ENCODE results near the gene SRRM5.
A peak's percentile ranks its signal among the peaks of the same experiment; 100 is the strongest.
"Not testable (repeated sequence)": the region's sequence is repeated elsewhere in the genome, so short reads cannot be mapped to it uniquely, and the experiment has no call there.

The SRRM5 gene

DNA sequence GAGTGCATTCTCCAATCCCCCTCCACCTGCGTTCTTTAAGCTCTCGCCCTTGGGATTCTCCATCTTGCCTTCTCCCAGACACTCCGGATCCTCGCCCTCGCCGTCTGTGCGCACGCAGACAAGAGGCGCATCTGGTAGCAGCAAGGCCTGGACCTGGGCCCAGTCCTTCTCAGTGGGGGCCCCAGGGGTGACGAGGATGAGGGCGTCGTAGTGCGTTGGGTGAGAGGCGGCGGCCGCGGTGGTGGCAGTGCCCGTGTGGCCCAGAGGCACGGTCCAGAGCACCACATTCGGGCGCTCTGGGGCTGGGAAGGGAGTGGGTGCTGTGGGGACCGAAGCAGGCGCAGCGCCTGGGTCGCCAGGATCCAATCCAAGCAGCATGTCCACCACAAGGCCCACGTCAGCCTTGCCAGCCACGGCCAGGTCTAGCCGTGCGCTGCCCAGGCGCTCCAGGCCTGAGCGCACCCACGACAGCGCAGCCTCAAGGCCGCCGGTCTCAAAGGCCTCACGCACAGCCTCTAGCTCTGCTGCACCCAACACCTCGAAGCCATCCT is 19.0 kb upstream of the SRRM5 start:
- DNase-seq (ENCODE audit: low read depth) = no peak

DNA sequence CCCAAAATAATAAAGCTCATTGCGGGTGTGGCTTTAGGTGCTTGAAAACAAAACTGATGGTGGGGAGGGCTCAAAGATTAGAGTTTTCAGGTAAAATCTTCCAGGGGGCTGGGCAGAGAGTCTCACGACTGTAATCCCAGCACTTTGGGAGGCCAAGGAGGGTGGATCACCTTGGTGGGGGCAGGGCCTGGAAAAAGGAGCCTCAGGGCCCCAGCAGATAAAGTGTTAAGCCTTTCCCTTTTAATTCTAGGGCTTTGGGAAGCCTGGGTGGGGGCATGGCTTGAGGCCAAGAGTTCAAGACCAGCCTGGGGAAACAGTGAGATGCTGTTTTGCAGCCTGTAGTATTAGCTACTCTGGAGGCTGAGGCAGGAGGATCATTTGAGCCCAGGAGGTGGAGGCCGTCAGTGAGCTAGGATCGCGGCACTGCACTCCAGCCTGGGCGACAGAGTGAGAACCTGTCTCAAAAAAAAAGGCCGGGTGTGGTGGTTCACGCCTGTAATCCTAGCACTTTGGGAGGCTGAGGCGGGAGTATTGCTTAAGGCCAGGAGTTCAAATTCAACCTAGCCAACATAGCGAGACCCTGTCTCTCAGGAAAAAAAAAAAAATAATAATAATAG is 17.7 kb upstream of the SRRM5 start:
- DNase-seq (ENCODE audit: low read depth) = no peak

DNA sequence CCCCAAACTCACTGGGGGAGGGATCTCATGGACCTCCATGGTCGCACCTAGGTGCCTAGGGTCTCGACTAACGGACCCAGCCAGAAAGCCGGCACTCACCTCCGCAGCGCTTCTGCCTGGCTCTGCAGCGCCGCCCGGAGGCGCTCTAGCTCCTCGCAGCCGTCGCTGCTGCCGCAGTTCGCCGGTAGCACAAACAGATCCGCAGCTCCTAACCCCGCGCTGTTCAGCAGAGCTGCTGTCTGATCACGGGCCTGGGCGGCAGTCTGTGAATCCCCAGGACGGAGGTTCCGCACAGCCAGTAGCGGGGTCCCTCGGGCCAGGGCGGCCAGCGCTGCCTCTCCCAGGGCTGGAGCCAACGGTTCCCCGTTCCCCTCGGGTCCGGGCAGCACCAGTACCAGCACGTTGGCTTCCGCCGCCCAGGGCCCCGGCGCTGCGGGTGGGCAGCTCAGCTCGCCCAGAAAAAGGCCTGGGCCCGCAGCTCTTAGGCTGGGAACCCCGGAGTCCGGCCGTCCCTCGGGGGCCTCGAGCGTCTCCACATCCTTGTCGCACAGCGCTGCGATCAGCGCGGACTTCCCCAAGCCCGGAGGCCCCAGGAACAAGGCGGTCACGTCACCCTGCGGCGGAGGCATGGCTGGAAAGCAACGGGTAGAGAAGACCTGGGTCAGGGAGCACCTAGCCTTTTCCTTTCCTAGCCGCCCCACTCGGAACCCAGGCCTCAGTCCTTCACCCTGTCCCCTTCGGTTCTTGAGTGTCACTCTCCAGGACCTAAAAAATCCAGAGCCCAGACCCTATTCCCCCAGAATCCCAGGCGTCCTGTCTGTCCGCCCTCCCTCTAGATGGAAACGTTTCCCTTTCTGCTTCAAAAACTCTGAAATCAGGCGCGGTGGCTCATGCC is 16.9 kb upstream of the SRRM5 start:
- DNase-seq (ENCODE audit: low read depth) = no peak

DNA sequence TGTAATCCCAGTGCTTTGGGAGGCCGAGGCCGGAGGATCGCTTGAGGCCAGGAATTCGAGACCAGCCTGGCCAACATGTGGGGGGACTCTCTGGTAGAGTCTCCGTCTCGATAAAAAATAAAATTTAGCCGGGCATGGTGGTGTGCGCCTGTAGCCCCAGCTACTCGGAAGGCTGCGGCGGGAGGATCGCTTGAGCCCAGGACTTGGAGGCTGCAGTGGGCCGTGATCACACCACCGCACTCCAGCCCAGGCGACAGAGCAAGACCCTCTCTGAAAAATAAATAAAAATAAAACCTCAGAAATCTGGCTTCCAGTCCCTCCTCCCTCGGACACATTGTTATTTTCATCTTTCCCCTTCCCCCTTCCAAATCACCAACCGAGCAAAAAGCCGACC is 16.3 kb upstream of the SRRM5 start:
- no peak for DNase-seq (ENCODE audit: low read depth)

GRCh38 chr19:43595999-43596841 is 15.7 kb upstream of the SRRM5 start, which contains the start of the genes IRGQ and ZNF576:
Gene IRGQ (minus strand): TSS chr19:43596134. CDS start chr19:43595338, 796 bp downstream.
Gene ZNF576 (plus strand): TSS chr19:43596595. CDS start chr19:43597109, 514 bp downstream.
- peak; percentile 98 for DNase-seq (ENCODE audit: low read depth)

- DNase-seq (ENCODE audit: low read depth) = no peak
Measured at GRCh38 chr19:43596842-43597461, 14.9 kb upstream of the SRRM5 start.

DNA sequence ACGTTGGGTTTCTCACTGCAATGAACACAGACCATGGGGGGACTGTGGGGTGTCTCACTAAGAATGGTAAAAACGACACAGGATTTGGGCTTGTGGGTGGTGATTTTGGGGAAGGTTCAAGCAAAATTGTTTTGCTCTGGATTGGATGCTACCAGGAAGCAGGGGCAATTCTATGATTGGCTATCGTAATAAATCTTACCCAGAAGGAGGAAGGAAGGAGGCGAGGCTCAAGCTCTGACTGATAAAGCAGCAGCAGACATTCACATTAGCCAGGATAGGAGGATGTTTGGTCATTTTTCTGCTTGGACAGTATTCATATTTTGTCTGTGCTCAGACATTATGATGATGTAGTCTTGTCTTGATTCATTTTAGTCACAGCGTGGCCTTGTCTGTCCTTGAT is 14.0 kb upstream of the SRRM5 start:
- no peak for DNase-seq (ENCODE audit: low read depth)

- DNase-seq (ENCODE audit: low read depth) = no peak
Measured at GRCh38 chr19:43598445-43599240, 13.2 kb upstream of the SRRM5 start.

DNA sequence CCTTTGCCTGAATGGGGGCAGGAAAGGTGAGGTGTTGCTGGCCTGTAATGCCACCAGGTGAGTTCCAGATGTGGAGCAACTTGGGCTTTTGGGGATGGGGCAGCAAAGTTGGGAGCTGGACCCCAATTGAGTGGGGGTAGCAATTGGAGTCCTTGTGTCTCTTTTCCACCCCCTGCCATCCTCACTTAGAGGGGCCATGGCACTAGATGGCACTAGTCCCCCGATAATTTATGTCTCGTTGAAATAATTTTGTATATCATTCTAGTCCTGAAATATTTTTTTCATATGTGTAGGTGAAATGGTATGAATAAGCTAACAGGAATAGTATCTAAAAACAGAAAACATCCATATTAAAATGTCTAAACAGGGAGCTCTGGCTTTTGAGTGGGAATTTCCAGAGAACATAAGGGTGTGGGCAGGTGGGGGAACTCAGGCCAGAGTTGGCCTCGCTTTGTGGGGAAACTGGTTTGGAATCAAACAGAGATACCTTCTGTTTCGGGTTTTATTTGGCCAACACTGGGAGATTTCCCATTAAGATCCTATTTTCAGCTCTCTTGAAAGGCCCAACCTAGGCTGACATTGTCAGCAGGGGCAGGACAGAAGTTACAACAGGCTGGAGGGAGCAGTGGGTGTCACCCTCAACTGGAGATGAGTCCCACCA is 12.1 kb upstream of the SRRM5 start:
- DNase-seq (ENCODE audit: low read depth) = no peak

GRCh38 chr19:43600326-43600725 is 11.6 kb upstream of the SRRM5 start:
- not testable (repeated sequence) for DNase-seq (ENCODE audit: low read depth)

- DNase-seq (ENCODE audit: low read depth) = no peak
Measured at GRCh38 chr19:43605875-43606568, 5.9 kb upstream of the SRRM5 start.

GRCh38 chr19:43606569-43607229 is 5.2 kb upstream of the SRRM5 start:
- DNase-seq (ENCODE audit: low read depth) = no peak

GRCh38 chr19:43607238-43608205 is 4.4 kb upstream of the SRRM5 start:
- no peak for DNase-seq (ENCODE audit: low read depth)

- no peak for DNase-seq (ENCODE audit: low read depth)
Measured at GRCh38 chr19:43609872-43610271, 2.0 kb upstream of the SRRM5 start.

DNA sequence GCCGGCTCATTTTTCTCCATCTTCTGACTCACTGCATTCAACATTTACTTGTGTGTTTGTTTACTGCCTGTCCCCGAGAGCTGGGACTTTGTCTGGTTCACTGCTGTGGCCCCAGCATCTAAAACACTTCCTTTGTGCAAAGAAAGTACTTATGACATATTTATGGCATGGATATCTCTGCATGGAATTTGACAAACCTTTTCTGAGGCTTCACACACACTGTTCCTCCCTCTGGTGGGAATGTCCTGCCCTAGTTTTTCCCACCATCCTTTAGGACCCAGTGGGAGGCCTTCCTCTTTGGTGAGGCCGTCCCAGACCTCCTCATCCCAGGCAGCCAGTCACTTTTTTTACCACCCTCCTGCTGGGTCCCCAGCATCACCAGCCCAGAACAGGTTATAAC is 1.4 kb upstream of the SRRM5 start:
- peak; percentile 5 for DNase-seq (ENCODE audit: low read depth)

- no peak for DNase-seq (ENCODE audit: low read depth)
Measured at GRCh38 chr19:43612374-43612773, 486 bp downstream of the SRRM5 start.

- no peak for DNase-seq (ENCODE audit: low read depth)
Measured at GRCh38 chr19:43616306-43616705, 4.4 kb downstream of the SRRM5 start.

- DNase-seq (ENCODE audit: low read depth) = no peak
Measured at GRCh38 chr19:43616954-43617353, 5.1 kb downstream of the SRRM5 start.

All from GM04504 (cell line).